Measurements from ENCODE around the gene IFITM10. TPM values are rescaled to one million over a fixed set of nuclear protein-coding genes. Genes with fewer than 3 reads are reported as not detected.

Gene IFITM10
- total and polyA plus RNA-seq, 2 donors (not counting 1 experiment from before 2014, with no cell fraction given): 0.15 to 0.50 TPM

DNA sequence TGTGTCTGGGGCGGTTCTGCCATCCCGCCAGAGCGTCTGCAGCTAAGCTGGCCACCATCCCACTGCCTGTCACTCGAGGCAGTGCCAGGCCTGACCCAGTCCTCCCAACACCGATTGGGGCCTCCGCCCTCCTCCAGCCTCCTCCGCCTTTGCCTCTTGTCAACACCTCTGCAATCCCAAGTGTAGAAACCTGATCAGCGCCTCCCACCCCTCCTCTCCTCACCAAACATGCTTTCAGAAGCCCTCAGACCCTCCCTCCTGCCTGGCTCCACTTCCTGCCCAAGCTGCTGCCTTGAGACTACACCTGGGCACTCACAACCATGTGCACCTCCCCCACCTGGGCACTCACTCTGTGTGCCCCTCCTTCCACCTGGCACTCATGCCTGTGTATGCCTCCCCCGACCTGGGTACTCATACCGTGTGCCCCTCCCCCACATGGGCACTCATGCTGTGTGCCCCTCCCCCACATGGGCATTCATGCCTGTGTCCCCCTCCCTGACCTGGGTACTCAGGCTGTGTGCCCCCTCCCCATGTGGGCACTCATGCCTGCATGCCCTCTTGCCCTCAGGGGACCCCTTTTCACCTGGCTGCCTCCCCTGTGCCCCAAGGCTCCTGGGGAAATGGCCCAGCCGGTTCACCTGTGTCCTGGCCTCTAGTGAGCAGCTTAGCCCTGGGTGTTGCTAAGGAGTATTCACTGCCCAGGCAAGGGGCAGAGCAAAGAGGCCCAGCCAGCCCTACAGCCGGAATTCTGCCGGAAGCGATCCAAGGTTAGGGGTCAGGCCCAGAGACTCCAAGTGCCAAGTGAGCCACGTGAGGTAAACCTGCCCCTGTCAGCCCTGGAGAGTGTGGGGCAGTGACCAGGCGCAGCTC lies 5.5 kb upstream of the IFITM10 start:
- H3K27ac ChIP-seq (ENCODE audit: insufficient read depth, low read length): no peak overlapping the region
- peaks cover 22% of the 10 kb centered on the region for H3K36me3 ChIP-seq (ENCODE audit: control insufficient read depth, insufficient read depth, low read length)
- no peak overlapping the region for H3K9ac ChIP-seq (ENCODE audit: insufficient read depth, low read length)
- H3K4me2 ChIP-seq (ENCODE audit: extremely low read depth, insufficient read depth, low read length): no peak overlapping the region
- H3K4me1 ChIP-seq (ENCODE audit: control insufficient read depth, extremely low read depth, insufficient read depth, low read length): peaks cover 19% of the 10 kb centered on the region
- no peak overlapping the region for H2AFZ ChIP-seq (ENCODE audit: low read length)
- H3K4me3 ChIP-seq (replicated peaks in 1 of 4; ENCODE audit: control extremely low read depth in 1 of 4, insufficient read depth in 1 of 4, low read depth in 3 of 4, low read length in 4 of 4): no peak overlapping the region
- no peaks in the 10 kb centered on the region for H3K9me3 ChIP-seq (ENCODE audit: control insufficient read depth, insufficient read depth, low read depth, low read length)
- H4K20me1 ChIP-seq (ENCODE audit: control insufficient read depth, extremely low read depth, insufficient read depth, low read length): no peaks in the 10 kb centered on the region
- H3K79me2 ChIP-seq (ENCODE audit: control insufficient read depth, insufficient read depth, low read length): no peaks in the 10 kb centered on the region
- H3K27me3 ChIP-seq (ENCODE audit: control insufficient read depth, insufficient read depth, low read length): no peaks in the 10 kb centered on the region
- TF ChIP-seq, protein P1, sequence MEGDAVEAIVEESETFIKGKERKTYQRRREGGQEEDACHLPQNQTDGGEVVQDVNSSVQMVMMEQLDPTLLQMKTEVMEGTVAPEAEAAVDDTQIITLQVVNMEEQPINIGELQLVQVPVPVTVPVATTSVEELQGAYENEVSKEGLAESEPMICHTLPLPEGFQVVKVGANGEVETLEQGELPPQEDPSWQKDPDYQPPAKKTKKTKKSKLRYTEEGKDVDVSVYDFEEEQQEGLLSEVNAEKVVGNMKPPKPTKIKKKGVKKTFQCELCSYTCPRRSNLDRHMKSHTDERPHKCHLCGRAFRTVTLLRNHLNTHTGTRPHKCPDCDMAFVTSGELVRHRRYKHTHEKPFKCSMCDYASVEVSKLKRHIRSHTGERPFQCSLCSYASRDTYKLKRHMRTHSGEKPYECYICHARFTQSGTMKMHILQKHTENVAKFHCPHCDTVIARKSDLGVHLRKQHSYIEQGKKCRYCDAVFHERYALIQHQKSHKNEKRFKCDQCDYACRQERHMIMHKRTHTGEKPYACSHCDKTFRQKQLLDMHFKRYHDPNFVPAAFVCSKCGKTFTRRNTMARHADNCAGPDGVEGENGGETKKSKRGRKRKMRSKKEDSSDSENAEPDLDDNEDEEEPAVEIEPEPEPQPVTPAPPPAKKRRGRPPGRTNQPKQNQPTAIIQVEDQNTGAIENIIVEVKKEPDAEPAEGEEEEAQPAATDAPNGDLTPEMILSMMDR (conservative IDR thresholded peaks at IDR 0.05 in 1 of 2, IDR thresholded peaks at IDR 0.05 in 1 of 2; ENCODE audit: low read depth in 1 of 2, low read length in 2 of 2): no peak
- no peak for TF ChIP-seq EZH2 (IDR thresholded peaks at IDR 0.05; ENCODE audit: low read length, missing control alignments)
- DNase-seq (ENCODE audit: low read depth in 2 of 2): no peak

DNA sequence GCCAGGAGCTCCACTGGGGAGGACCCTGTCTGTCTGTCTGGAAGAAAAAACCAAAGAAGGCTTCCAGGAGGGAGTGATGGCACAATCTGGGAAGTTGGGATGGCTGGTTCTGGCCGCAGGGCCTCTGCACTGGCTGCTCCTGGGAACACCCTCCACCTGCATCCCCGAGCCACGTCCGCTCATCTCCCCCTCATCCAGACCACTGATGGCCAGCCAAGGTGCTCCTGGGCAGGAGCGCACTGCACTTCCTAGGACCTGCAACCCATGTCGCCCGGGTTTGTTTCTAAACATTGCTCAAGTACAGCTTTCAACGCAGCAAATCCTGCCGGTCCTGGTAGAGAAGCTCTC lies 4.9 kb upstream of the IFITM10 start:
- Histone ChIP-seq H2AFZ (ENCODE audit: low read length) (no peak overlapping the region), H3K36me3 (ENCODE audit: control insufficient read depth, insufficient read depth, low read length) (peaks cover 22% of the 10 kb centered on the region), H3K4me1 (ENCODE audit: control insufficient read depth, extremely low read depth, insufficient read depth, low read length) (peaks cover 14% of the 10 kb centered on the region), H3K4me2 (ENCODE audit: extremely low read depth, insufficient read depth, low read length) (no peak overlapping the region), H3K9me3 (ENCODE audit: control insufficient read depth, insufficient read depth, low read depth, low read length) (no peaks in the 10 kb centered on the region), H3K27me3 (ENCODE audit: control insufficient read depth, insufficient read depth, low read length) (no peaks in the 10 kb centered on the region), H4K20me1 (ENCODE audit: control insufficient read depth, extremely low read depth, insufficient read depth, low read length) (no peaks in the 10 kb centered on the region), H3K4me3 (replicated peaks in 1 of 4; ENCODE audit: control extremely low read depth in 1 of 4, insufficient read depth in 1 of 4, low read depth in 3 of 4, low read length in 4 of 4) (no peak overlapping the region), H3K9ac (ENCODE audit: insufficient read depth, low read length) (no peak overlapping the region), H3K27ac (ENCODE audit: insufficient read depth, low read length) (no peak overlapping the region), H3K79me2 (ENCODE audit: control insufficient read depth, insufficient read depth, low read length) (no peaks in the 10 kb centered on the region)
- no peak for DNase-seq (ENCODE audit: low read depth in 2 of 2)
- TF ChIP-seq EZH2 (IDR thresholded peaks at IDR 0.05; ENCODE audit: low read length, missing control alignments): no peak

DNA sequence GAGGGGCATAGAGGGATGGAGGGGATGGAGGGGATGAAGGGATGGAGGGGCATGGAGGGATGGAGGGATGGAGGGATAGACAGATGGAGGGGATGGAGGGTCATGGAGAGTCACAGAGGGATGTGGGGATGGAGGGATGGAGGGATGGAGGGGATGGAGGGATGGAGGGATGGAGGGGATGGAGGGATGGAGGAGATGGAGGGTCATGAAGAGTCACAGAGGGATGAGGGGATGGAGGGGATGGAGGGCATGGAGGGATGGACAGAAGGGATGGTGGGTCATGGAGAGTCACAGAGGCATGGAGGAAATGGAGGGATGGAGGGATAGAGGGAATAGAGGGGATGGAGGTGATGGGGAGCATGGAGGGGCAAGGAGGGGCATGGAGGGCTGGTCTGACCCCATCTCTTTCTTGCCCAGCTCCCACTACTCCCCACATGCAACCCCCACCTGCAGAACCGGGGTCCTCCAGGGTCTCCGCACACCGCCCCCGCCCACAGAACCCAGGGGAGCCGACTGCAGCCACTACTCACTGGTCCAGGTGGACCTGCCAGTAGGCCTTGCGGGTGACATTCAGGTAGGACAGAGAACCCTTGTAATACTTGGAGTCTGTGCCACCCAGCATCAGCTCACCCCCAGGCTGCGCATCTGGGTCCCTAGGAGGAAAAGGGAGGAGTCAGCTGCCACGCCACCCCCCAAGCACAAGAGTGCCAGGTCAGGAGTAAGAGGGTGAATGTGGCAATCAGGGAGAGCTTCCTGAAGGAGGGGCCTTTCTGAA lies 4.2 kb upstream of the IFITM10 start:
- Histone ChIP-seq H3K9ac (ENCODE audit: insufficient read depth, low read length) (no peak overlapping the region), H3K4me2 (ENCODE audit: extremely low read depth, insufficient read depth, low read length) (no peak overlapping the region), H3K9me3 (ENCODE audit: control insufficient read depth, insufficient read depth, low read depth, low read length) (no peaks in the 10 kb centered on the region), H3K4me3 (replicated peaks in 1 of 4; ENCODE audit: control extremely low read depth in 1 of 4, insufficient read depth in 1 of 4, low read depth in 3 of 4, low read length in 4 of 4) (no peak overlapping the region), H4K20me1 (ENCODE audit: control insufficient read depth, extremely low read depth, insufficient read depth, low read length) (no peaks in the 10 kb centered on the region), H3K36me3 (ENCODE audit: control insufficient read depth, insufficient read depth, low read length) (peaks cover 18% of the 10 kb centered on the region), H3K79me2 (ENCODE audit: control insufficient read depth, insufficient read depth, low read length) (no peaks in the 10 kb centered on the region), H3K4me1 (ENCODE audit: control insufficient read depth, extremely low read depth, insufficient read depth, low read length) (peaks cover 13% of the 10 kb centered on the region), H3K27me3 (ENCODE audit: control insufficient read depth, insufficient read depth, low read length) (no peaks in the 10 kb centered on the region), H3K27ac (ENCODE audit: insufficient read depth, low read length) (no peak overlapping the region), H2AFZ (ENCODE audit: low read length) (no peak overlapping the region)
- TF ChIP-seq, protein P1 (conservative IDR thresholded peaks at IDR 0.05 in 1 of 2, IDR thresholded peaks at IDR 0.05 in 1 of 2; ENCODE audit: low read depth in 1 of 2, low read length in 2 of 2): no peak
- no peak for TF ChIP-seq EZH2 (IDR thresholded peaks at IDR 0.05; ENCODE audit: low read length, missing control alignments)
- no peak for DNase-seq (ENCODE audit: low read depth in 2 of 2)

Measured in fibroblast of lung (primary cell).